T-helper 1 cell treated with Interleukin-12 subunit alpha and Interleukin-12 subunit beta and Interleukin-4 antibody, amounts not matched to agents 30 μg/mL and 1 μg/mL, for 36 hours (primary cell): ENCODE results near the gene HMG20A.

ENCODE experiments used
- H3K27ac Mint-ChIP-seq: one replicate; pipeline ENCODE4 v1.8.0; 2021; ENCODE audit warnings: mild to moderate bottlenecking, mixed read lengths
- H3K27me3 Mint-ChIP-seq: one replicate; pipeline ENCODE4 v1.8.0; 2021; ENCODE audit warnings: low read depth, mixed read lengths
- H3K36me3 Mint-ChIP-seq: one replicate; pipeline ENCODE4 v1.8.0; 2021; ENCODE audit warnings: low read depth, mixed read lengths
- H3K4me1 Mint-ChIP-seq: one replicate; pipeline ENCODE4 v1.8.0; 2021; ENCODE audit warnings: low read depth, mixed read lengths
- H3K4me3 Mint-ChIP-seq: one replicate; pipeline ENCODE4 v1.8.0; 2021; ENCODE audit warnings: mild to moderate bottlenecking, moderate library complexity, mixed read lengths
- H3K9me3 Mint-ChIP-seq: one replicate; pipeline ENCODE4 v1.8.0; 2021; ENCODE audit warnings: mixed read lengths

Gene HMG20A

DNA sequence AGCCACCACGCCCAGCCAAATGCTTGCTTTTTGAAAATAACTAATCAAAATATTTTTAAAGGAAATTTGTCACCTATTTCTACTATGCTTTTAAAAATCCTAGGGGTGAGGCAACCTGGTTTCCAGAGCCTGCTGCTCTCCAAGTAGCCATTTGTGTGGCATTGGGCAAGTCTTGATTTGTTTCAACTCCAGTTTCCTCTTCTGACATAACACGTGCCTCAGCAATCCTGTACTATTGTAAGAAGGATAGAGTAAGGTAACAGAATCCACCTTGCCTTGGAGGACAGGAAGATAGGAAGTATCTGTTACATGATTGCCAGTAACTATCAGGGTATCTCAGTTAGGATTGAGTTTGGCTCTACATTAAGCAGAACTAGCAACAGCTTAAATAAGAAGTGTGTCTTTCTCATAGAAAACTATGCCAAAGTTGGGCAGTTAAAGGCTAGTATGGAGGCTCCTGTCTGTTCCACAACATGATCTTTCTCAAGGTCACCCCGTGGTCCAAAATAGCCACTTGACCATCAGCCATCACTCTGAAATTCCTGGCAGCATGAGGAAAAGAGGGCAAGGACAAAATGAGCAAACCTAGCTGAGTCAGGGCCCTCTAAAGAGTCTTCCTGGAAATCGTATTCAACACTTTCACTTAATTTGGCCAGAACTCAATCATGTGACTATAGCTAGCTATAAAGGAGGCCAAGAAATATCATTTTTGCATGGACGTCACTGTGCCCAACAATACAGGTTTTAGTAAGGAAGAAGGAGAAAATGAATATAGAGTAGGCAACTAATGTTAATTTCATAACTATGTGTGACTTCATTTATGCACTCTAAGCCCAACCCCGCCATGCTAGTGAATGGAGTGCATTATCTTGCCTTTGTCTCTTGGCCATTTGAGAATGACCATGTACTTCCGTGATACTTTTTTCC lies 66.1 kb downstream of the HMG20A start:
- H3K36me3 Mint-ChIP-seq, result peaks cover 31% of the 10 kb centered on the region
- peaks cover 11% of the 10 kb centered on the region for H3K4me1 Mint-ChIP-seq
- no peaks in the 10 kb centered on the region for H3K9me3 Mint-ChIP-seq
- no peak overlapping the region for H3K4me3 Mint-ChIP-seq
- H3K27me3 Mint-ChIP-seq, result no peaks in the 10 kb centered on the region
- no peak overlapping the region for H3K27ac Mint-ChIP-seq

DNA sequence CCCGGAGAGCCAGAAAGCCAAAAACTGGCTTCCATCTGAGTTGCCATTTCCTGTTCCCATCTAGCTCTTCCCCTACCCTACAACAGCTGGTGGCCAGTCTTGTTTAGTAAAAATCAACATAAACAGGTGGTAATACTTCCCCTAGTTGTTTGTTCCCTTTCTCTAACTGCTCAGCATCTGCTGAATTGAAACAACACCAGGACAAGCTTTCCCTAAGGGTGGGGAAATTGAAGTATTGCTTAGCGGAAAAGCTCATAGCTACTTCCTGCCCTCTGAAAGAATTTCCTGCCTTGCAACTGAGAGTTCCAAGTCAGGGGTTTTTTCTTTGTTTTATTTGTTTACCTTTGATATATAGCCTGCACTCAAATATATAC lies 66.8 kb downstream of the HMG20A start:
- no peak overlapping the region for H3K4me3 Mint-ChIP-seq
- H3K36me3 Mint-ChIP-seq, result peaks cover 31% of the 10 kb centered on the region
- H3K4me1 Mint-ChIP-seq, result peaks cover 11% of the 10 kb centered on the region
- no peaks in the 10 kb centered on the region for H3K9me3 Mint-ChIP-seq
- H3K27ac Mint-ChIP-seq, result no peak overlapping the region
- no peaks in the 10 kb centered on the region for H3K27me3 Mint-ChIP-seq

DNA sequence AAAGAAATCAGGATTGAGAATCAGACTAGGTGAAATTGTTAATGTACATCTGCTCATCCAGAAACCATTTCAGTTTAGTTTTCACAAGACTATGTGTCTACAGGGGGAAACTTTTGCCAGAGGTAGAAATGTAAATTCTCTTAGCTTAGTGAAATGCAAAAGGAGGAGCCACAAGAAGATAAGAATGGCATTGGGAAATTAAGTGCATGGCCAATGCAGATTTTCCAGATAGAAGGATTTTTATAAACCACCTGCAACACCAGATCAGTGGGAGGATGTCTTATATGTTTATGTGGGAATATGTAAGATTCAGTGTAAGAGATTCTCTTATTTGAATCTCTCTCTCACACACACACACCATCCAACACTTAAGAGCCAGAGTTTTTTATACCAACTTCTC lies 67.2 kb downstream of the HMG20A start:
- Mint-ChIP-seq H3K4me3 (no peak overlapping the region), H3K27ac (no peak overlapping the region), H3K27me3 (no peaks in the 10 kb centered on the region), H3K9me3 (no peaks in the 10 kb centered on the region), H3K4me1 (peaks cover 11% of the 10 kb centered on the region), H3K36me3 (peaks cover 27% of the 10 kb centered on the region)

DNA sequence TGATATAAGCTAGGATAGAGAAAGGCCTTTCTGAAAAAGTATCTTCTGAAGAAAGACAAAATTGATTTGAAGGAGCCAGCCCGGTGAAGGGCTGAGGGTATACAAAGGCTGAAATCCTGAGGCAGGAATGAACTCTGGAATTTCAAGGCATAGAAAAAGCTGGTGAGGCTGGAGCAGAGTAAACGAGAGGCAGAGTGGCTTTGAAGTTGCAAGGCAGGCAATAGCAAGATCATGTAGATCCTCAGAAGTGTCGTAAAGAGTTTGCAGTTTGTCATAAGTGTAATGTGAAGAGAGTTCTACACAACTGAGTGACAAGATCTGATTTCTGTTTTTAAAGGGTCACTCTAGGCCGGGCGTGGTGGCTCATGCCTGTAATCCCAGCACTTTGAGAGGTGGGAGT lies 69.0 kb downstream of the HMG20A start:
- no peak overlapping the region for H3K4me3 Mint-ChIP-seq
- H3K4me1 Mint-ChIP-seq, result peaks cover 26% of the 10 kb centered on the region
- H3K27me3 Mint-ChIP-seq, result no peaks in the 10 kb centered on the region
- no peaks in the 10 kb centered on the region for H3K9me3 Mint-ChIP-seq
- peaks cover 17% of the 10 kb centered on the region for H3K36me3 Mint-ChIP-seq
- no peak overlapping the region for H3K27ac Mint-ChIP-seq

DNA sequence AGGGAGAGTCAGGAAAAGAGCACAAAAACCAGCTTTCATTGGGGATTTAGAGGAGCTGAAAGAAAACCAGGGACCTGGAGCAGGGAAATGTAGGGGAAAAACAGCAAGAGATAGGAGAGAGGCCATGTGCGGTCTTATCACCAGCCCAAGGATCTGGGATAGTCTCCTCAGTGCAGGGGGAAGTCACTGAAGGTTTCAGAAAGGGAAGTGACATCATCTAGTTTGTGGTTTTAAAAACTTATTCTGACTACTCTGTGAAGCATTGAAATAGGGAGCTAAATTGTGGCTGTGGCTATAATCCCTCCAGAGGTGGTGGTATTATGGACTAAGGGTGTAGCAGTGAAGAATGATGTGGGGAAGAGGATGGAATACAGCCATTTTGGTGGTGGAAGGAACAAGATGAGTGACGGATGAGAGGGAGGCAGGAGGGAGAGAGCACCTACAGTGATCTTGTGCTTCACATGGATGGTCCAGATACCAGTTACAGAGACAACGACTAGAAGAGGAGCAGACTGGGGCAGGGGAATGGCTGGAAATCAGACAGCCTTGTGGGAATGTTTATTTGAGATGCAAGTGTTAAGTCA lies 72.7 kb downstream of the HMG20A start:
- H3K4me1 Mint-ChIP-seq, result peaks cover 17% of the 10 kb centered on the region
- peak overlapping the region; percentile 12 for H3K27ac Mint-ChIP-seq
- peak overlapping the region; percentile 1 for H3K4me3 Mint-ChIP-seq
- H3K36me3 Mint-ChIP-seq, result peaks cover 6% of the 10 kb centered on the region
- no peaks in the 10 kb centered on the region for H3K27me3 Mint-ChIP-seq
- H3K9me3 Mint-ChIP-seq, result no peaks in the 10 kb centered on the region

DNA sequence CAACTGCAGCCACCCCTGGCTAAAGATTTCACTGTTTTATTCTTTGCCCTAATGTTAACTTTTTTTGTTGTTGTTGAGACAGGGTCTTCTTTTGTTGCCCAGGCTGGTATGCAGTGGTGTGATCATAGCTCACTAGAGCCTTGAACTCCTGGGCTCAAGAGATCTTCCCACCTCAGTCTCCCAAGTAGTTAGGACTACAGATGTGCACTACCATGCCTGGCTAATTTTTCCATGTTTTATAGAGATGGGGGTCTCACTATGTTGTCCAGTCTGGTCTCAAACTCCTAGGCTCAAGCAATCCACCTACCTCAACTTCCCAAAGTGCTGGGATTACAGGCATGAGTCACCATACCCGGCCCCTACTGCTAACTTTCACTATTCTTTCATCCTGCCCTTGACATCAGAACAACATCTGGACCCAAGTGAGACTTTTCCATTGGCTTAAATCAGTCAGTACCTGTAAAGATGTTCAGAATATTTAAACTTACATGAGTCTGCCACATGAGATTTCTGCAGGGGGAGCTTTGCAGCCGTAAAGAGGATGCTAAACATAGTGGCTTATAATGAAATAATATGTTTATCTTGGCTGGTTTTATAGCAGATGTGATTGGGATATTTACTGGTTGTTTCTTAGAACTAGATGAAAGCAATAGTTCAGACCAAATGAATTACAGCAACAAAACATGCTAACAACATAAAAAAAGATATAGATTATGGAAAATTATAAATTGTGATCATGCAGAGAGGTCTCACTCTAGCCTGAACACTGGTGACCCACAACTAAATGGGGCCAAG lies 73.6 kb downstream of the HMG20A start:
- peaks cover 6% of the 10 kb centered on the region for H3K36me3 Mint-ChIP-seq
- no peaks in the 10 kb centered on the region for H3K9me3 Mint-ChIP-seq
- H3K4me3 Mint-ChIP-seq, result no peak overlapping the region
- peaks cover 17% of the 10 kb centered on the region for H3K4me1 Mint-ChIP-seq
- H3K27ac Mint-ChIP-seq, result no peak overlapping the region
- H3K27me3 Mint-ChIP-seq, result no peaks in the 10 kb centered on the region

DNA sequence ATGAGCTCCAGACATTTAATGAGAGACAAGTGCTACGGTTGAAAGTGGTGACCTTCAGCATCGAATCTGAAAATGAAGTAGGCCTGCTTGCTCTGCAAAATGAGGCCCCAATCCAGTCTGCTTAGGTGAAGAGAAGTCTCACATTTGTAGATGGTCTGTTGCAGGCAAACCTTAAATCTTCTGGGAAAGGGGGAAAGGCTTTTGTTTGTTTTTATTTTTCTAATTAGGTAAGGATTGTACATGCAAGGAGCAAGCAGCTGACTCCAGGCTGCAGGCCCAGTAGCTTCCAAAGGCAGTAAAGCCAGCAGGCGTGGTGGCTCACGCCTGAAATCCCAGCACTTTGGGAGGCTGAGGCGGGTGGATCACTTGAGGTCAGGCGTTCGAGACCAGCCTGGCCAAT lies 74.3 kb downstream of the HMG20A start:
- H3K4me1 Mint-ChIP-seq, result peaks cover 17% of the 10 kb centered on the region
- H3K27me3 Mint-ChIP-seq, result no peaks in the 10 kb centered on the region
- no peak overlapping the region for H3K4me3 Mint-ChIP-seq
- H3K9me3 Mint-ChIP-seq, result no peaks in the 10 kb centered on the region
- no peak overlapping the region for H3K27ac Mint-ChIP-seq
- peaks cover 6% of the 10 kb centered on the region for H3K36me3 Mint-ChIP-seq

DNA sequence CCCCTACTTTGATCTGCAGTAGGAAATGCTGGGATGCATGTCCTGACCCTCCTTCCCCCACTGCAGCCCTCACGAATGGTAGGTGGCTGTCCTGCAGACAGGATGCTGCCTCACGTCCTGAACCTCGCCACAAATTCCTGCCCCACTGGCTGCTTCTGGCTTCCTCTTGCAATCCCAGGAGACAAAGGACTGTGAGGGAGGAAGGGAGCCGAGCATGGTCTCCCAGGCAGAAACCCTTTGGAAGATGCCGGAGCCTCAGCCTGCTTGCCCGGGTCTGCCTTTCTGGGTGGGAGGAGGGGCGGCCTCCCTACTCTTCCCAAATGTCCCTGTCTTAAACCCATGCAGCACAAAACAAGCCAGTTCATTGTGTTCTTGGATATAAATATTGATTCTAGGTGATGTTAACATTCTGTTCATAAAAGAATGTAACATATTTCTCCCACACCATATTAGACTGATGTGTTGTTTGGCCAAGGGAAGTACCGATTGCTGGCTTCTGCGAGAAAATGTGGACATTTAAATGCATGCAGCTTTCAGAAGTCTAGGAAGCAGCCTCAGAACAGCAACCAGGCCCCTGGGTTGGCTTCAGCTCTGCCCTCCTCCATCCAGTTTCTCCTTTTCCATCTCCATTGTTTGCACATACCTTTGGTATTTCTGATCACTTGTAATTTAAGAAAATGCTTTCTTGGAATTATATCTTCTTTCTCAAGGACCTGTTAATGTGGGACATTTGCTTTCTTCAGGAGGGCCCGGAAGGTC lies 75.3 kb downstream of the HMG20A start:
- no peaks in the 10 kb centered on the region for H3K9me3 Mint-ChIP-seq
- H3K27me3 Mint-ChIP-seq, result no peaks in the 10 kb centered on the region
- H3K36me3 Mint-ChIP-seq, result peaks cover 3% of the 10 kb centered on the region
- no peak overlapping the region for H3K4me3 Mint-ChIP-seq
- H3K4me1 Mint-ChIP-seq, result peaks cover 15% of the 10 kb centered on the region
- H3K27ac Mint-ChIP-seq, result no peak overlapping the region

DNA sequence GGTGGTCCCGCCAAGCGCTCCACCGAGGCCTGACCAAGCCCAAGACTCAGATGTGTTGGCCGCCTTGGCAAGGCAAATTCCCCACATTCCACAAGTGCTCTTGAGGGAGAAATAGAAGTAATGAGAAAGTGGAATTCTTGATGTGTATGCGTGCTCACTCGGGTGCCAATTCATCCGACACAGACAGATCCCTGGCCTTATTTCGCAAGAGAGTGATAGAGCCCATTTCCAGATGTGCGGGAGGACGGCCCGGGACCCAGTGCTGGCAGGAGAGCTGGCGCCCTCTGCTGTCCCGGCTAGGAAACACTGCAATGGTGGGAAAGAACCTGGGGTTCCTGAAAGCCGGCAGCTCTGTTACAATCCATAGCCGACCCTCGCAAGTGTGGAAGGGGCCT lies 76.0 kb downstream of the HMG20A start:
- Mint-ChIP-seq H3K27ac (no peak overlapping the region), H3K4me3 (no peak overlapping the region), H3K4me1 (peaks cover 15% of the 10 kb centered on the region)

DNA sequence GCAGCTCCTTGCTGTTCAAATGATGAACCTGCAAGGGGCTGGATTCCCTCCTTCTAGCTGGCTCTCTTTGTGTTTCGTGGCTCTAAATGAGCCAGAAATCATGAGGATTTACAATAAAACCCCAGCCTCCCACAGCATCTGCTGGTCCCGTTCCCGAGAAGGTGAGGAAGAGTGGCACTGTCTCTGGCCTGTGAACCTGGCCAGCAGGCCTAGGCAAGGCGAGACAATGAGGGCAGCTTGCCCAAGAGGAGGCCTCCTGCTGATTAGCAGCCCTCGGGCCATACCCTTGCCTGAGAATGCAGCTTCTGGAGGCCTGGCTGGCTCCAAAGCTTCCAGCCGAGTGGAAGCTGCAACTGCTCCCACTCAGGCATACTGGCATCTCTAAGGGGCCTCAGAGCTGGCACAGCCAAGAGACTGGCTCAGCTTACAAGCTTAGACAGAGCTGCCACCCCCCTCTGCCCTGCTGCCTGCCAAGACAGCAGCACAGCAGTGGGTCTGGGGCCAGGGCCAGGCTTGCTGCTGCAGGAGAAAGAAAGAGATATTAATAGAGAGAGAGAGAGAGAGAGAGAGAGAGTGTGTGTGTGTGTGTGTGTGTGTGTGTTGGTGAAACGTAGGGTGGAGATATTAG lies 76.5 kb downstream of the HMG20A start:
- Mint-ChIP-seq H3K27ac (no peak overlapping the region), H3K4me3 (no peak overlapping the region), H3K4me1 (peaks cover 15% of the 10 kb centered on the region), H3K27me3 (no peaks in the 10 kb centered on the region), H3K36me3 (peaks cover 3% of the 10 kb centered on the region), H3K9me3 (no peaks in the 10 kb centered on the region)

More for the DNA sequence above, 76.0 kb downstream of the HMG20A start:
- Mint-ChIP-seq H3K27me3 (no peaks in the 10 kb centered on the region), H3K9me3 (no peaks in the 10 kb centered on the region), H3K36me3 (peaks cover 3% of the 10 kb centered on the region)

DNA sequence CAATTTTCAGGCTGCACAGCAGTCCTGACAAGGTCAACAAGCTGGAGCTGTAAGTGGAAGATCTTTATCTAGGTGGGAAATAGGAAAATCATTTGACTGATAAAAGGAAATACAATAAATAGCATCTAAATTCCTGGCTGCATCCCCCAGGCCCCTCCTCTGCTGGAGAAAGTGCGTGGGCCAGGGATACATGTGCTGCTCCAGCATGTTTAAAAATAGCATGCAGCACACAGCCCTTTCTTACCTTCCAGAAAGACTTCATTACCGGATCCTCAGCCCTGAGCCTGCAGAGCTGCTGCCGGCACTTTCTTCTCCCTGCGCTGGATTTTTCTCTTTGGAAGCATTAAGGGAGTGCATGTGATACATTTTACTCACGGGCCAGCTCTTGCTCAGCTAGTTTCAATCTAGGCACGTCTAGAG lies 77.3 kb downstream of the HMG20A start:
- peaks cover 14% of the 10 kb centered on the region for H3K4me1 Mint-ChIP-seq
- H3K27me3 Mint-ChIP-seq, result no peaks in the 10 kb centered on the region
- peaks cover 3% of the 10 kb centered on the region for H3K36me3 Mint-ChIP-seq
- H3K27ac Mint-ChIP-seq, result no peak overlapping the region
- no peak overlapping the region for H3K4me3 Mint-ChIP-seq
- H3K9me3 Mint-ChIP-seq, result no peaks in the 10 kb centered on the region

DNA sequence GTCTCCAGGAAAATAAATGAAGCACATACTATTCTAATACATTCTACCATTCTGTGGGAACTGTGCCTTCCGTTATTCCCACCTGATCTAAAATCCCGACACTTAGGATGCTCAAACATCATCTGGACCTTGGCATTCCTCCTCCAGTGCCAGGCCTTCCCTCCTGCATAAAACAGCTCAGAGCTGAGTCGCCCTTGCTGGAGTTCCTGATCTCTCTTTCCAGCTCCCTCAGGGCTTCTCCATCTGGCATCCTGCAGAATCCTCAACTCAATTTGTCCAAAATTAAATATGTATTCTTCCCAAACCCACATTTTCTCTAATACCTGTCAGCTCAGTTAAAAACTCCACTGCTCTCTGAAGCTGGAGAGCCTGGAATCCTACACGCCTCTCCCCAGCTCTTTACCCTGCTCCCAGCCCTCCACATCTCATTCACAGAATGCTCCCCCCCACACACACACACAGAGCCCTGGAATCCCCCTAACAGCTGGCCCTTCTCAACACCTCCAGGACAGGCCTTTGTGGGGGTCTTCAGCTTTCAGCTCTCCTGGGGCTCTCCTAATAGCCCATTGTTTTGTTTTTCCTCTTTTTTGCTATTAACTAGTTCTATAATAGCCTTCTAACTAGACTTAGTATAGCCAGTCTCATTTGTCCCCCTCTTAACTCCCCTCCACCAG lies 78.5 kb downstream of the HMG20A start:
- Mint-ChIP-seq H3K36me3 (no peaks in the 10 kb centered on the region), H3K9me3 (no peaks in the 10 kb centered on the region), H3K27me3 (no peaks in the 10 kb centered on the region), H3K27ac (no peak overlapping the region), H3K4me3 (no peak overlapping the region), H3K4me1 (peaks cover 3% of the 10 kb centered on the region)

DNA sequence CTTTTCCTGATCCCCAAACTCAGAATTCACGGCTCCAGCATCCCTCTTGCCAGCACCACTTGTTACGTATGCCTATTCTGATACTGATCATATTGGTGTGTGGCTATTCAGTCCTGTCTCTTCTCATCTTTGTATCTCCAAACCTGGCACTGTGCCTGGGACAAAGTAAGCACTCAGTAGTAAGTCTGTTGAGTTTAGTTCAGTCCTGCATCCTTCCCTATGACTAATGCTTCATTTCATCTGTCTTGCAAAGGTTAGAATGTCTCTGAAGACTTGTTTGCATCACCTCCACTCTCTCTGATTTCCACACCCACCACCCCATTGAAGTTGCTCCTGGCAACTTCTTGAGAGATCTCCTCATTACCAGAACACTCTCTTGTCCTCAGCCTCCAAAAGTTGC lies 80.3 kb downstream of the HMG20A start:
- H3K9me3 Mint-ChIP-seq, result no peaks in the 10 kb centered on the region
- H3K27me3 Mint-ChIP-seq, result no peaks in the 10 kb centered on the region
- no peak overlapping the region for H3K4me3 Mint-ChIP-seq
- H3K4me1 Mint-ChIP-seq, result no peaks in the 10 kb centered on the region
- H3K36me3 Mint-ChIP-seq, result no peaks in the 10 kb centered on the region
- no peak overlapping the region for H3K27ac Mint-ChIP-seq
